Measurements from ENCODE around the gene RFNG.

DNA sequence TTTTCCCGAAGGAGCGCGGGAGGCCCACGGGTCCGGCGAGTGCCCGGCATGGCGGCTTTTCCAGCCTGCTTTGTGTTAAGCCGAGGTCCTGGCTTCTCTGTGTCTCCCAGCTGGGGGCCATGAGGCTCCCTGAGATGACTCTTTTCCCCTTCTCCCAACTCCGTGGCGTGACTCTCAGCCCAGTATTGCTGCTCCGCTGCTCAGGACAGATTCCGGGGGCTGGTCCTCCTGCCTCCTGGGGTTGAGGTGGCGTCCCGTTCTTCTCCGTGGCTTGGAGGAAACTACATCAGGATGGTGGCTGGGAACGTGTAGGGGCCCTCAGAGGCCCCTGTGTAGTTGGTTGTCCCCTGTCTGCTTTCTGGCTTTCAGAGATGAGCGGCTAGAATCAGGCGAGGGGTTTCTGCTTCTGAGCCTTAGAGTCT is 1.0 kb upstream of the RFNG start:
- TF ChIP-seq EP300 (IDR thresholded peaks at IDR 0.05; ENCODE audit: borderline replicate concordance in 1 of 2, control insufficient read depth in 1 of 2, low read depth in 2 of 2, low read length in 2 of 2): no peak
- TF ChIP-seq, protein P1, sequence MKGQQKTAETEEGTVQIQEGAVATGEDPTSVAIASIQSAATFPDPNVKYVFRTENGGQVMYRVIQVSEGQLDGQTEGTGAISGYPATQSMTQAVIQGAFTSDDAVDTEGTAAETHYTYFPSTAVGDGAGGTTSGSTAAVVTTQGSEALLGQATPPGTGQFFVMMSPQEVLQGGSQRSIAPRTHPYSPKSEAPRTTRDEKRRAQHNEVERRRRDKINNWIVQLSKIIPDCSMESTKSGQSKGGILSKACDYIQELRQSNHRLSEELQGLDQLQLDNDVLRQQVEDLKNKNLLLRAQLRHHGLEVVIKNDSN (IDR thresholded peaks at IDR 0.05; ENCODE audit: borderline replicate concordance, extremely low read length, insufficient read depth, low read depth, low read length): no peak
- TF ChIP-seq WRNIP1 (IDR thresholded peaks at IDR 0.05; ENCODE audit: borderline replicate concordance, low read depth, low read length): no peak
- no peak for TF ChIP-seq SIN3A (IDR thresholded peaks at IDR 0.05; ENCODE audit: low read depth, low read length)
